Activated CD8-positive, alpha-beta T cell treated with anti-CD3 and anti-CD28 coated beads for 36 hours (primary cell): ENCODE results near the gene KRTAP4-11. TPM values are rescaled to one million over a fixed set of nuclear protein-coding genes. Genes with fewer than 3 reads are reported as not detected.
"Not testable (repeated sequence)": the region's sequence is repeated elsewhere in the genome, so short reads cannot be mapped to it uniquely, and the experiment has no call there.

ENCODE experiments used
- ATAC-seq: fragments of 200-7000 bp; cut with Tn5 transposase; one replicate; pipeline ENCODE4 v1.10.0; 2021; ENCODE audit warnings: mild to moderate bottlenecking, moderate library complexity
- CTCF ChIA-PET: fragments of 350-600 bp; sonication (Branson Sonifier 250); formaldehyde crosslinking; loops from one replicate; lab custom pipeline; 2021; ENCODE audit warnings: antibody characterized with exemption; lab: Charles Lee
- POLR2A ChIA-PET: fragments of 350-600 bp; sonication (Branson Sonifier 250); formaldehyde crosslinking; loops from one replicate; lab custom pipeline; 2021; ENCODE audit warnings: antibody characterized with exemption; lab: Charles Lee
- DNase-seq: peaks from one replicate; pipeline ENCODE4 v3.0.0-alpha.2; 2020
- H3K27ac Mint-ChIP-seq: one replicate; pipeline ENCODE4 v1.8.0; 2021; ENCODE audit warnings: mild to moderate bottlenecking, mixed read lengths
- H3K27me3 Mint-ChIP-seq: one replicate; pipeline ENCODE4 v1.8.0; 2021; ENCODE audit warnings: mixed read lengths
- H3K36me3 Mint-ChIP-seq: one replicate; pipeline ENCODE4 v1.8.0; 2021; ENCODE audit warnings: low read depth, mixed read lengths
- H3K4me1 Mint-ChIP-seq: one replicate; pipeline ENCODE4 v1.8.0; 2021; ENCODE audit warnings: low read depth, mixed read lengths
- H3K4me3 Mint-ChIP-seq: one replicate; pipeline ENCODE4 v1.8.0; 2021; ENCODE audit warnings: mild to moderate bottlenecking, moderate library complexity, mixed read lengths
- H3K9me3 Mint-ChIP-seq: one replicate; pipeline ENCODE4 v1.8.0; 2021; ENCODE audit warnings: mixed read lengths
- intact Hi-C: fragments of 100-400 bp; cut with micrococcal nuclease; formaldehyde crosslinking; loops from one replicate; pipeline ENCODE4 v1.10.0; 2022
- total RNA-seq, 2 experiments: library from RNA; stranded (reverse); gene quantifications; one replicate each; pipeline ENCODE4 v1.2.3, GENCODE V29; 2021
- TF ChIP-seq, protein P1 (sequence below): fragments of 200-600 bp; IDR thresholded peaks from one replicate; pipeline ENCODE4 v1.8.0; 2022; ENCODE audit warnings: antibody characterized with exemption, mild to moderate bottlenecking

Gene KRTAP4-11
- total RNA-seq, 2 experiments from 2014 or later: not detected

DNA sequence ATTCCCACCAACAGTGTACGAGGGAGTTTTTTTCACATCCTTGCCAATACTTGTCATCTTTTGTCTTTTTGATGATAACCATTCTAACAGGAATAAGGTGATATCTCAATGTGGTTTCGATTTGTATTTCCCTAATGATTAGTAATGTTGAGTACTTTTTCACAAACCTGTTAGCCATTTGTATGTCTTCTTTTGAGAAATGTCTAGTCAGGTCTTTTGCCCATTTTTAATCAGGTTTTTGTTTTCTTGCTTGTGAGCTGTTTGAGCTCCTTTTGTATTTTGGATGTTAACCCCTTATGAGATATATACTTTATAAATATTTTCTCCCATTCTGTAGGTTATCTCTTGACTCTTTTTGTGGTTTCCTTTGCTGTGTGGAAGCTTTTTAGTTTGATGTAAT lies 33.4 kb upstream of the KRTAP4-11 start:
- ChIA-PET POLR2A (no interaction called here), CTCF (no interaction called here)
- intact Hi-C loops: no loop called here
- ATAC-seq: no peak
- Mint-ChIP-seq H3K9me3 (no peaks in the 10 kb centered on the region), H3K4me3 (no peak overlapping the region), H3K4me1 (no peaks in the 10 kb centered on the region), H3K27ac (no peak overlapping the region), H3K27me3 (peaks cover 2% of the 10 kb centered on the region), H3K36me3 (no peaks in the 10 kb centered on the region)
- TF ChIP-seq, protein P1, sequence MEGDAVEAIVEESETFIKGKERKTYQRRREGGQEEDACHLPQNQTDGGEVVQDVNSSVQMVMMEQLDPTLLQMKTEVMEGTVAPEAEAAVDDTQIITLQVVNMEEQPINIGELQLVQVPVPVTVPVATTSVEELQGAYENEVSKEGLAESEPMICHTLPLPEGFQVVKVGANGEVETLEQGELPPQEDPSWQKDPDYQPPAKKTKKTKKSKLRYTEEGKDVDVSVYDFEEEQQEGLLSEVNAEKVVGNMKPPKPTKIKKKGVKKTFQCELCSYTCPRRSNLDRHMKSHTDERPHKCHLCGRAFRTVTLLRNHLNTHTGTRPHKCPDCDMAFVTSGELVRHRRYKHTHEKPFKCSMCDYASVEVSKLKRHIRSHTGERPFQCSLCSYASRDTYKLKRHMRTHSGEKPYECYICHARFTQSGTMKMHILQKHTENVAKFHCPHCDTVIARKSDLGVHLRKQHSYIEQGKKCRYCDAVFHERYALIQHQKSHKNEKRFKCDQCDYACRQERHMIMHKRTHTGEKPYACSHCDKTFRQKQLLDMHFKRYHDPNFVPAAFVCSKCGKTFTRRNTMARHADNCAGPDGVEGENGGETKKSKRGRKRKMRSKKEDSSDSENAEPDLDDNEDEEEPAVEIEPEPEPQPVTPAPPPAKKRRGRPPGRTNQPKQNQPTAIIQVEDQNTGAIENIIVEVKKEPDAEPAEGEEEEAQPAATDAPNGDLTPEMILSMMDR: no peak
- DNase-seq: no peak

DNA sequence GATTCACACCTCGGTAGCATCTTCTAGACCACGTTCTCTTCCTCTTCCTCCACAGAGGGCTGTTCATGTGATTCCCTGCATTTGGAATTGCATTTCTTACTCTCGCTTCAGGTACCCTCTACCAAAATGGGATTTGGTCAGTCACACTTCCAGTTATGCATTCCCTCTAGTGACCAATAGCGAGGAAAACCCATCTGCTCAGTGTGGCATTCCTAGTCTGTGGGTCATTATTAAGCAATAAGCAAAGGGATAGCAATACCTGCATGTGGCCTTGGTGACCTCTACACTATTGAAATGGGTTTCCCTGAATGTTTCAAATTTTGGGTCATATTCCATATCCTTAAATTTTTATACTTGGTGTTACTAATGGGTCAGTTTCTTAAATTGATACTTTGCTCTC lies 31.9 kb upstream of the KRTAP4-11 start:
- intact Hi-C loops: no loop called here
- H3K9me3 Mint-ChIP-seq: no peaks in the 10 kb centered on the region
- peaks cover 2% of the 10 kb centered on the region for H3K27me3 Mint-ChIP-seq
- ATAC-seq (no peak), DNase-seq (no peak)
- no peaks in the 10 kb centered on the region for H3K4me1 Mint-ChIP-seq
- TF ChIP-seq, protein P1: no peak
- no peaks in the 10 kb centered on the region for H3K36me3 Mint-ChIP-seq
- no peak overlapping the region for H3K4me3 Mint-ChIP-seq
- POLR2A ChIA-PET: no interaction called here
- H3K27ac Mint-ChIP-seq: no peak overlapping the region
- CTCF ChIA-PET: no interaction called here

DNA sequence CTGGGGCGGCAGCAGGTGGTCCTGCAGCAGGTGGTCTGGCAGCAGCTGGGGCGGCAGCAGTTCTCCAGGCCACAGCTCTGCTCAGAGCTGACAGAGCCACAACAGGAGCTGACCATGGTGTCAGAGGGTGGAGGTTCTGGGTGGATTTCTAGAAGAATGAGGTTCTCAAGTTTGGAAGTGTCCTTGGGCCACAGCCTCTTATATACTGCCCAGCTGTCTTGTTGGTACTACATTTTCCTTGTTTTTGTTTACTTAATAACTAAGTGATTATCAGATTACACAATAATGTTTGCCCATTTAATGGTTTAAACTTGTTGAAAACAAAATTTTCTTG lies 31.4 kb upstream of the KRTAP4-11 start, which contains the start of gene KRTAP4-5:
Gene KRTAP4-5 (minus strand): TSS at position 174 of the 334 bp plus-strand sequence. CDS start 58 bp downstream, at position 116.
- CTCF ChIA-PET: no interaction called here

DNA sequence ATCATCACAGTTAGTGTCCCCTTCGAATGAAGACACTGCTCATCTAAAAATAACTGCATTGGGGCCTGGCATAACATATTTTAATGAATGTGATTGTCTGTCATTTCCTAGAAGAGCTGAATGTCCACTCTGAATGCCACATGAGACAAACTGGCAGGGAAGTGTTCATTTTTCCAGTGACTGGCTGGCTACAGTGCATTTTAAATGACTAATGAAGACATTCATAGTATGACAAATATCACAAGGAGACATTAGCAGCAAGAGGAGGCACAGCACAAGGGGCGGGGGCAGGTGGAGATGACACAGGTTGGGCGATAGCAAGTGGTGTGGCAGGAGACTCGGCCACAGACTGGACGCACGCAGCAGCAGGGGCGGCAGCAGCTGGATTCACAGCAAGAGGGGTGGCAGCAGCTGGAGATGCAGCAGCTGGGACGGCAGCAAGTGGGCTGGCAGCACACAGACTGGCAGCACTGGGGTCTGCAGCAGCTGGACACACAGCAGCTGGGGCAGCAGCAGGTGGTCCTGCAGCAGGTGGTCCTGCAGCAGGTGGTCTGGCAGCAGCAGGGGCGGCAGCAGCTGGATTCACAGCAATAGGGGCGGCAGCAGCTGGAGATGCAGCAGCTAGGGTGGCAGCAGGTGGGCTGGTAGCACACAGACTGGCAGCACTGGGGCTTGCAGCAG lies 30.9 kb upstream of the KRTAP4-11 start:
- DNase-seq, H3K4me1 Mint-ChIP-seq, intact Hi-C loops, POLR2A ChIA-PET, H3K9me3 Mint-ChIP-seq, H3K27ac Mint-ChIP-seq, H3K27me3 Mint-ChIP-seq, H3K36me3 Mint-ChIP-seq, ATAC-seq, CTCF ChIA-PET, H3K4me3 Mint-ChIP-seq: not testable (repeated sequence)

More for the DNA sequence above, 31.4 kb upstream of the KRTAP4-11 start, which contains the start of gene KRTAP4-5:
- H3K4me3 Mint-ChIP-seq: no peak within 1 kb of the TSS
- no peaks in the 10 kb centered on the region for H3K4me1 Mint-ChIP-seq
- peaks cover 2% of the 10 kb centered on the region for H3K27me3 Mint-ChIP-seq
- no peak within 1 kb of the TSS for H3K27ac Mint-ChIP-seq
- intact Hi-C loops: no loop called here
- ATAC-seq: no peak
- H3K9me3 Mint-ChIP-seq: no peaks in the 10 kb centered on the region
- DNase-seq: no peak
- POLR2A ChIA-PET: no interaction called here
- no peaks in the 10 kb centered on the region for H3K36me3 Mint-ChIP-seq
- TF ChIP-seq, protein P1: no peak

DNA sequence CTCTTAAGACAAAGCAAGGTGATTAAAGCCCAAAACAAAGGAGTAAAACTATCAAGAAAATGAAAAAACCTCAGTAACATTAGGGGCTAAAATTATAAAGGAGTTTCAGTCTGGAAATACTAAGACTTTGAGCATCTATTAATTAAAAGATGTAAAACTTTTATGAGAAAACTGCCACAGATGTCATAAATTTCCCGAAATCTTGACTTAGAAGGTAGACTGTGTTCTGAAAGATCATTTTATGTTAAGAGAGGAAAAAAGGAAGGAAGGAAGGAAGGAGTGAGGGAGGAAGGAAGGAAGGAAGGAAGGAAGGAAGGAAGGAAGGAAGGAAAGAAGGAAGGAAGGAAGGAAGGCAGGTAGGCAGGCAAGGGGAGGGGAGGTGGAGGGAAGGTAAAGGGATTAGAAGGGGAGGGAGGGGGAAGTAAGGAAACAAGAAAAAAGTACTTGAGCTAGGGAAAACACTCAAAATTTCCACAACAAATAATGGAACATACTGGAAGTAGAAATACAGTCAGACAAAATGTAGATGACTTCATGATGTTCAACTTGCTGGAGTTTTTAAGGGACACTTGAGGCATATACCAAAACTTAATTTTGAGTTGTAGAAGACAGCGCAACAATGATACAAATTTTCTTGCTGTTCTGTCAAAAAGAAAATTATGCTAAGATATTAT lies 29.5 kb upstream of the KRTAP4-11 start:
- TF ChIP-seq, protein P1: no peak
- CTCF ChIA-PET: no interaction called here
- Mint-ChIP-seq H3K4me1 (no peaks in the 10 kb centered on the region), H3K27me3 (no peaks in the 10 kb centered on the region), H3K9me3 (peaks cover 13% of the 10 kb centered on the region), H3K27ac (no peak overlapping the region), H3K4me3 (no peak overlapping the region), H3K36me3 (peaks cover 5% of the 10 kb centered on the region)
- ATAC-seq (no peak), DNase-seq (no peak)
- intact Hi-C loops: no loop called here
- POLR2A ChIA-PET: no interaction called here
